ENCODE results near the gene LAMA4. TPM values are rescaled to one million over a fixed set of nuclear protein-coding genes. Genes with fewer than 3 reads are reported as not detected.
"Not testable (repeated sequence)": the region's sequence is repeated elsewhere in the genome, so short reads cannot be mapped to it uniquely, and the experiment has no call there.

Gene LAMA4
- total RNA-seq, 1 donor, result 0.42 TPM

DNA sequence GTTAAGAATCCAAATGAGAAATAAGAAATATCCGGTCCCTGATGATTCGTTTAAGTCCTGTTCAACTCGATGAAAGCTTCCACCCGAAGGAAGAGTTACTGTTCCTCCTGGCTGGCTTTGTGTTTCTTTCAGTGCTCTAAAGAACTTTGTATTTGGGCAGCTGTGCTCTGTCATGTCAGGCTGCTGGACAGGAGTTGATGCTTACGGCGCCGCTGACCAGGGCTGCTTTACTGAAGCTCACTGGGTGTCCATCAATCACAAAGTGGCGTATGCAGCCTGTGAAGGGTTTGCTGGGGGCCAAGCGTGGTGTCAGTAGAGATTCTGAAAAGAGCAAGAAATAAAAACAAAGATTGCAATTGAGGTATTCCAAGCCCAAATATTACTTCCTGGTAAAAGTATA lies 145.1 kb downstream of the LAMA4 start:
- Histone ChIP-seq H3K27me3 (ENCODE audit: insufficient read depth, low read length) (no peaks in the 10 kb centered on the region), H3K4me1 (ENCODE audit: insufficient read depth, low read length) (no peaks in the 10 kb centered on the region), H3K4me3 (ENCODE audit: low read length) (no peak overlapping the region), H3K9me3 (ENCODE audit: low read depth, low read length) (no peaks in the 10 kb centered on the region)

- H3K4me3 ChIP-seq (ENCODE audit: low read length), result no peak overlapping the region
- H3K4me1 ChIP-seq (ENCODE audit: insufficient read depth, low read length), result no peaks in the 10 kb centered on the region
- no peaks in the 10 kb centered on the region for H3K9me3 ChIP-seq (ENCODE audit: low read depth, low read length)
- H3K27me3 ChIP-seq (ENCODE audit: insufficient read depth, low read length), result no peaks in the 10 kb centered on the region
Observed at GRCh38 chr6:112106562-112106961, 147.8 kb downstream of the LAMA4 start.

DNA sequence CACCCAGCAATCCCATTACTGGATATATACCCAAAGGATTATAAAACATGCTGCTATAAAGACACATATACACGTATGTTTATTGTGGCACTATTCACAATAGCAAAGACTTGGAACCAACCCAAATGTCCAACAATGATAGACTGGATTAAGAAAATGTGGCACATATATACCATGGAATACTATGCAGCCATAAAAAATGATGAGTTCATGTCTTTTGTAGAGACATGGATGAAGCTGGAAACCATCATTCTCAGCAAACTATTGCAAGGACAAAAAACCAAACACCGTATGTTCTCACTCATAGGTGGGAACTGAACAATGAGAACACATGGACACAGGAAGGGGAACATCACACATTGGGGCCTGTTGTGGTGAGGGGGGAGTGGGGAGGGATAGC lies 148.3 kb downstream of the LAMA4 start:
- not testable (repeated sequence) for H3K4me3 ChIP-seq (ENCODE audit: low read length); H3K9me3 ChIP-seq (ENCODE audit: low read depth, low read length); H3K4me1 ChIP-seq (ENCODE audit: insufficient read depth, low read length); H3K27me3 ChIP-seq (ENCODE audit: insufficient read depth, low read length)

- H3K9me3 ChIP-seq (ENCODE audit: low read depth, low read length), result no peaks in the 10 kb centered on the region
- H3K4me1 ChIP-seq (ENCODE audit: insufficient read depth, low read length), result no peaks in the 10 kb centered on the region
- H3K4me3 ChIP-seq (ENCODE audit: low read length), result no peak overlapping the region
- no peaks in the 10 kb centered on the region for H3K27me3 ChIP-seq (ENCODE audit: insufficient read depth, low read length)
Observed at GRCh38 chr6:112100561-112100960, 153.8 kb downstream of the LAMA4 start.

DNA sequence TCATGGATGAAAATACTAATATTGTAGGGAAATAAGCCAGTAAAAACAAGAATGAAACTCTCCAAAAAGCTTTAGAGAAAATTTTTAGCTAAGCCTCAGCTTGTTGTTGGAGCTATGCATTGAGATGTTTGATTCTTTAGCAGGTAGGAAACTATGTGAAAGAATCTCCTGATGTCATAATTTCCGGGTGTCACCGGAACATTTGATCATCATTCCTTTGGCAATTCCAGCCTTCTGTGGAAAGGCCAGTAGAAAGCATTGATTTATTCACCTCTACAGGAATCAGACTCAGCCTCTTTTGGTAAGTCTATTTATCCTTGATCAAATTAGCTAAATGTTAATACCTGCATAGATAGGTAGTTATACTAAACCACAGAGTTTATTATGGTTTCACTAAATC lies 157.5 kb downstream of the LAMA4 start:
- Histone ChIP-seq H3K27me3 (ENCODE audit: insufficient read depth, low read length) (no peaks in the 10 kb centered on the region), H3K4me3 (ENCODE audit: low read length) (no peak overlapping the region), H3K9me3 (ENCODE audit: low read depth, low read length) (no peaks in the 10 kb centered on the region), H3K4me1 (ENCODE audit: insufficient read depth, low read length) (no peaks in the 10 kb centered on the region)

GRCh38 chr6:112087916-112088315 lies 166.5 kb downstream of the LAMA4 start:
- Histone ChIP-seq H3K4me3 (ENCODE audit: low read length) (peak overlapping the region; percentile 75), H3K27me3 (ENCODE audit: insufficient read depth, low read length) (peaks cover 12% of the 10 kb centered on the region), H3K4me1 (ENCODE audit: insufficient read depth, low read length) (peaks cover 11% of the 10 kb centered on the region), H3K9me3 (ENCODE audit: low read depth, low read length) (no peaks in the 10 kb centered on the region)

DNA sequence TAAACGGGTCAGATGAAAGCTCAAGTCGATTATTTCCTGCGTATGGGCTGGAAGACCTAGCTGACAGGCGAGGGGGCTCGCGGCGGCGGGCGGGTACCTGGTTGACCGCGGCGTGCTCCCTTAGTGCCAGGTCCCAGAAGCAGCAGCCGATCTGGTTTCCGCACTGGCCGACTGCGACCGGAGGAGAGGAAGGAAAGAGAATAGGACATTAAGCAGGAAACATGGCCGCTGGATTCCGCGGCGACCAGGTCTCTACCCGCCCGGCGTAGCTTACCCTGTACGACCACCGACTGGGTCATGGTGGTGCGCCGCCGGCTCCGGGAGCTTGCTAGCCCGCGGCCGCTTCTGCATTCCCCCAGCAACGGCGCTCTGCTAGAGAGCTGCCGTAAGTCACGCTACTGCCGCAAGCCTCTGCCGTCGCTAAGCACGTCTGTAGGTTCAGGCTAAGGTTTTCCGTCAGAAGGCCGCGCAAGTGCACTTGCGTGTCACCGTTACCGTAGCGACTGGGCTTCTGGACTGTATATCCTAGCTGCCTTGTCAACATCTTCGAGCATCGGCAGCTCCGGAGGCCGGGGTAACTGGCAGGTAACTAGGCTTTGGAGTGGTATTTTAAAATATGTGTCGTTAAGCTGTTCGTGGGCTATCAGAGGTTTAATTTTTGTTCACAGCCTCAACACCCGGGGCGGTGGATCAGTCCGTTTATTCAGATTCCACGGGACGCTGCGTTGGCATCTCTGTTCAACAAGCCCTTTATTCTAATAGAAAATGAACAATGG lies 167.0 kb downstream of the LAMA4 start, which contains the start of the genes FAM229B and TUBE1:
Gene FAM229B (plus strand): TSS at position 456 of the 776 bp plus-strand sequence. CDS start 11,693 bp downstream, outside the sequence.
Gene TUBE1 (minus strand): TSS at position 347 of the 776 bp plus-strand sequence. CDS start 48 bp downstream, at position 299.
- Histone ChIP-seq H3K9me3 (ENCODE audit: low read depth, low read length) (no peaks in the 10 kb centered on the region), H3K27me3 (ENCODE audit: insufficient read depth, low read length) (peaks cover 12% of the 10 kb centered on the region), H3K4me3 (ENCODE audit: low read length) (peak within 1 kb of the TSS; percentile 75), H3K4me1 (ENCODE audit: insufficient read depth, low read length) (peaks cover 11% of the 10 kb centered on the region)

- Histone ChIP-seq H3K27me3 (ENCODE audit: insufficient read depth, low read length) (peaks cover 12% of the 10 kb centered on the region), H3K9me3 (ENCODE audit: low read depth, low read length) (no peaks in the 10 kb centered on the region), H3K4me3 (ENCODE audit: low read length) (peak overlapping the region; percentile 75), H3K4me1 (ENCODE audit: insufficient read depth, low read length) (peaks cover 11% of the 10 kb centered on the region)
Observed at GRCh38 chr6:112086744-112087135, 167.6 kb downstream of the LAMA4 start.

GRCh38 chr6:112085286-112086065 lies 168.9 kb downstream of the LAMA4 start:
- no peak overlapping the region for H3K4me3 ChIP-seq (ENCODE audit: low read length)
- no peaks in the 10 kb centered on the region for H3K9me3 ChIP-seq (ENCODE audit: low read depth, low read length)
- peaks cover 12% of the 10 kb centered on the region for H3K27me3 ChIP-seq (ENCODE audit: insufficient read depth, low read length)
- peaks cover 11% of the 10 kb centered on the region for H3K4me1 ChIP-seq (ENCODE audit: insufficient read depth, low read length)

- Histone ChIP-seq H3K9me3 (ENCODE audit: low read depth, low read length) (no peaks in the 10 kb centered on the region), H3K27me3 (ENCODE audit: insufficient read depth, low read length) (no peaks in the 10 kb centered on the region), H3K4me3 (ENCODE audit: low read length) (no peak overlapping the region), H3K4me1 (ENCODE audit: insufficient read depth, low read length) (peaks cover 3% of the 10 kb centered on the region)
Observed at GRCh38 chr6:112081569-112081968, 172.8 kb downstream of the LAMA4 start.

DNA sequence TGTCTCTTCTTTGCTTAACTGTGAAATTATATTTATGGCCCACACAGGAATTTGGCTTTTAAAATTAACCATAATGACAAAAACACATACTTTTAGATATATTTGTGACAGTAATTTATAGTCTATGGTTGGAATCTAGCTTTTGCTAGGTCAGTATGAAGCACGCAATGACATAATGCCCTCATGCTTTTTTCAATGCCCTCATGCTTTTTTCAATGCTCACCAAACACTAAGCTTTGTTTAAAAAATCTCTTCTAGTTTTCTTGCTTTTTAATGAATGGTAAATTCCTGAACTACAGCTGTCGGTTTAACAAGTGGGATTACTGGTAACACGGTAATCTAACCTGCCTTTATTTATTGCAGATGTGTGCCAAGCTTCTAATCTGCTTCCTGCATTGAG lies 187.8 kb downstream of the LAMA4 start:
- Histone ChIP-seq H3K4me1 (ENCODE audit: insufficient read depth, low read length) (no peaks in the 10 kb centered on the region), H3K9me3 (ENCODE audit: low read depth, low read length) (no peaks in the 10 kb centered on the region), H3K27me3 (ENCODE audit: insufficient read depth, low read length) (no peaks in the 10 kb centered on the region), H3K4me3 (ENCODE audit: low read length) (no peak overlapping the region)

DNA sequence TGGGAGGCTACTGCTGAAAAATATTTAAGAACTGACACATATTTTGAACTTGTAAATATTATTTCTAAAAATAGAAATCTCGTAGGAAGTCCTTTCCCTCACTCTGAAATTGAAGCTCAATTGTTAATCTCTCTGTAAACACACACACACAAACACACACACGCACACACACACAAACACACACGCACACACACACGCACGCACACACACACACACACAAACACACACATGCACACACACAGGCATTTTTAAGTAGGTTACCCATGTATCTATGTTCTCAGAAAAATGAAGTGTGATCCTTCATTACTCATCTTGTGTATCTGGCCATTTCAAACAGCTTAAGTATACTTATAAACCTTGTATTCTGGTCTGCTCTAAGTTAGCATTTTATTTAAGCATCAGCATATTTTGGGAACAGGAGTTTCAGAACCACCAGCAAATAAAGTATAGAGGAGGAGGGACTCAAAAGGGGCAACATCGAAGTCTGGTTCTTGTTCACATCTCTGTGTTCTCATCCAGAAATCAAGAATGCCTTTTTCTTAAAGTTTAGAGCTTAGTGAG lies 188.9 kb downstream of the LAMA4 start:
- Histone ChIP-seq H3K27me3 (ENCODE audit: insufficient read depth, low read length) (no peaks in the 10 kb centered on the region), H3K9me3 (ENCODE audit: low read depth, low read length) (no peaks in the 10 kb centered on the region), H3K4me1 (ENCODE audit: insufficient read depth, low read length) (no peaks in the 10 kb centered on the region), H3K4me3 (ENCODE audit: low read length) (no peak overlapping the region)

- Histone ChIP-seq H3K27me3 (ENCODE audit: insufficient read depth, low read length) (no peaks in the 10 kb centered on the region), H3K4me1 (ENCODE audit: insufficient read depth, low read length) (no peaks in the 10 kb centered on the region), H3K9me3 (ENCODE audit: low read depth, low read length) (no peaks in the 10 kb centered on the region), H3K4me3 (ENCODE audit: low read length) (no peak overlapping the region)
Observed at GRCh38 chr6:112062966-112063365, 191.4 kb downstream of the LAMA4 start.

DNA sequence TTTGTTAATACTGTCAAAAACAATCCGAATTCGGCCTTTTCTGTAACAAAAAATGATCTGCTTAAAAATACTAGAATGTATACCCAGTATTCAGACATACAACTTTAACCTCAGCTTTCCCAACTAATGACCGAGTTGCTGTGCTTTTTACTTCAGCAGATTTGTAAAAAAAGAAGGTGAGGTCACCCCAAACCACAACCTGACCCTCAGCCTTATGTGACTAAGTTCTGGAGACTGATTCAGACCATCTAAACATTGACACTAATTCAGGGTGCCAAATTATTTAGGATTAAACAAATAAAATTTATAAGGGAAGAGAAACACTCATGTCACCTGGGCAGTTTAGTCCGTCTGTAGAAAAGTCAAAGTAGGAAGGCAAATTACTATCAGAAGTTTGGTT lies 192.8 kb downstream of the LAMA4 start:
- H3K4me3 ChIP-seq (ENCODE audit: low read length), result no peak overlapping the region
- H3K9me3 ChIP-seq (ENCODE audit: low read depth, low read length), result no peaks in the 10 kb centered on the region
- H3K4me1 ChIP-seq (ENCODE audit: insufficient read depth, low read length), result no peaks in the 10 kb centered on the region
- H3K27me3 ChIP-seq (ENCODE audit: insufficient read depth, low read length), result no peaks in the 10 kb centered on the region

Measured in mononuclear cell (primary cell).